Left kidney (tissue), 2 donors: ENCODE data around the gene TFEB. TPM values are rescaled to one million over a fixed set of nuclear protein-coding genes. Genes with fewer than 3 reads are reported as not detected.

Experiments used
- DNase-seq: peaks from one replicate; pipeline ENCODE4 v3.0.0-alpha.2; 2013
- polyA plus RNA-seq: library from polyadenylated mRNA; unstranded; fragments of 120-200 nt; gene quantifications from one replicate; pipeline ENCODE4 v1.2.1, GENCODE V29; 2013; ENCODE audit not compliant: insufficient read length

TFEB gene
- polyA plus RNA-seq, 1 donor, result 7.6 TPM

DNA sequence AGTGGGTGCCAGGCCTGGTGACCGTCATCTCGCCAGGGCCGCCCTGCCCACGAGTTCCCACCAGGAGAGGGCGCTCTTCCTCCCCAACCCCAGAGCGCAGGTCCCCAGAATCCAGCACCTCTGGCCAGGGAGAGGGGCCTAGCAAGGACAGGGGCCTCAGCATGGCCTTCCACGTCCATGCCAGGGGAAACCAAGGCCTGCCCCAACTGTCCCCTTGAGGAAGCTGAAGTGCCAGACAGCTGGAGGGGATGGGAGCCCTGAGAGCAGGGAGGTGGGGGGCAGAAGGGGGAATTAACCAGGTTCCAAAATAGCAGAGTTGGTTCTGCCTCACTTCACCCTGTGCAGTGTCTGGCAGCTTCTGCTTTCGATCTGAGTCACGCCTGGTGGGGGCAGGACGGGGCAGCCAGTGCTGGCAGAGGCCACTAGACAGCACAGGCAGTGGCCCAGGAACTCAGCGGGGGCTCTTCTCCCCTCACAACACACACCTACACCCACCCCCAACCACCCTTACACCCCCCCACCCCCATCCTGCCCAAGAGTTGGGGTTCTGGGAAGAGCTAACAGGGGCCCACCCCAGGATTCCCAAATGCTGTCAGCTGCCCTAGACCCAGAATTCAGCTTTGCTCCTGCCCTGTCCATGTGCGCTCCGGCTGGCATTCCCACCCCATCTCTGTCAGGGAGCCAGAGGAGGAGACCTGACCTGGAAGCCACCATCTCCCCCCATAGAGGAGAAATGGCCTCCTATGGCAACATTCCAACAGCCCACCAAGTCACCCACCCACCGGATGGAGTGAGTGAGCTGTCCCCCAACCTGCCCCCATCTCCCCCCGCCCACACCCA is 29.2 kb downstream of the TFEB start:
- DNase-seq, result no peak

- DNase-seq, result no peak
Observed at GRCh38 chr6:41705311-41705995, 30.0 kb downstream of the TFEB start.

DNA sequence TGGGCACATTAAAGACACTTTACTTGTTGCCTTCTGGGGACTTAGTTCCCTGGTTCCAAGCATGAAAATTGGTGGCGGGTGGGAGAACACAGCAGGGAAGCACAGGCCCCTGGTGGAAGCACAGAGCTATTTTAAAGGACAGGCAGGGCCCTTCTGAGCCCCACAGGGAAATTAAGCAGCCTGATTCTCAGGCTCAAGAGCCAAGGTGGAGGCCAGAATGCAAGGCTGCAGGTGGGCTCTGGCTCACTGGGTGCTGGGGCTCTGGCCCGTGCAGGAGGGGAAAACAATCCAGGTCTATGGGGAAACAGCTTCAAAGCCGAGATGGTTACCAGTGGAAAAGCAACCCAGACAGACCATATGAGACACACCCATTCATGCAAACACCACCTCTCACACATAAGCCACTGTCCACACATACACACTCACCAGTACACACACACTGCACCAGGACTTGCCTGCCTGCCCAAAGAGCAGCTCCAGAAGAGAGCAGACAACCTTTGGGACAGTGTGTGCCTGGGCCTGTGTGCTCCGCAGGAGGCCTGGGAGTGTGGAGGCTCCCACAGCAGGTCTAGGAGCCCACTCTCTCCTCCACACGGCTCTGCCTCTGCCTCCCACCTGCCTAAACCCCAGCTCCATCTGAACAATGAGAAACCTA is 30.6 kb downstream of the TFEB start:
- DNase-seq, result no peak

- DNase-seq, result no peak
Observed at GRCh38 chr6:41704028-41704427, 31.4 kb downstream of the TFEB start.

DNA sequence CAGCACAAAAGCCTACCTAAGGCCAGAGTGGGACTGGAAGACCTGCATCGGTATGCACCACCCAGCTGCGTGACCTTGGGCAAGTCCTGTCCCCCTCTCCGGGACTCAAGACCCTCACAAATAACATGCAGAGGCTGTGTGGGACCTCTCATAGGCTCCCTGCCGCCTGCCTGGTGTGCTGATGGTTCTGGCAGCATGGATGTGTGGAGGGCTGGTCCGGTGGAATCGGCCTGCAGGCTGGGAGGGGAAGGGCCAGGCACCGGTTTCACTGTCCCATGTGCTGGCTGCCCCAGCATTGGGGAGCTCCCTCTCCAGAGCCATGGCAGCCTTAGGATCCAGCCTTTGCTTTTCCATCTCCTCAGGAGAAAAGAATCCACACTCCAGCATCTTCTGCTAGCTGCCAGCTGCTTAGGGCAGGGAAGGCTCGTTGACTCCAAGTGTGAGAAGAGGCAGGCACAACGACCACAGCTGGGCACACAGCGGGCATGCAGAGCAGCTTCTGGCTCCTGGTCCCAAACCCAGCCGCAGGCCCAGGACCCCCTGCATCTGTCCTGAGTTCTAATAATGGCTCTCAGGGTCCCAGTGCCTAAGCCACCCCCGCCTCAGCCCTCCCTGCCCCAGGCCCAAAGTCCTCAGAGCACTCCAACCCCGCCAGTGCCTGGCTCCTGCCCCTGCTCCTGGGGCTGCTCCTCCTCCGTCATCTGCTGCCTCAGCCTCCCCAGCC is 32.5 kb downstream of the TFEB start:
- no peak for DNase-seq

GRCh38 chr6:41702089-41702745 is 33.2 kb downstream of the TFEB start:
- DNase-seq, result no peak

- DNase-seq, result no peak
Observed at GRCh38 chr6:41700463-41701347, 34.7 kb downstream of the TFEB start.

DNA sequence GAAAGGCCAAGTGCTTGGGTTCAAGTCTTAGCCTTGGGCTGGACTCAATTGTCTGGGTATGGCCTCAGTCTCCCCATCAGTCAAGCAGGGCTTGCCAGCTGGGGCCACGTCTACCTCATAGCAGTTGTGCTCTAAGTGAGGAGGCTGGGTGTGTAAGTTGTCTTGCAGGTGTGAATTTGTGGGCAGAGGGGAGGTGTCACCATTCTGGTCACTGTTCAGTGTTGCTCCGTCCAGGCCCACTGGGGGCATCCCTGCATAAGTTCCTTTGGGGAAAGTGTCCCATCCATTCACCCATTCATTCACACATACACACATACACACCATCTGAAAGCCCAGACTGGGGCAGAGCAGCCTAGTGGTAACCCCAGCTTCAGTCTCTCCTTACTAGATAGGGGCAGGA is 36.3 kb downstream of the TFEB start:
- no peak for DNase-seq

GRCh38 chr6:41697861-41698781 is 37.3 kb downstream of the TFEB start:
- no peak for DNase-seq

DNA sequence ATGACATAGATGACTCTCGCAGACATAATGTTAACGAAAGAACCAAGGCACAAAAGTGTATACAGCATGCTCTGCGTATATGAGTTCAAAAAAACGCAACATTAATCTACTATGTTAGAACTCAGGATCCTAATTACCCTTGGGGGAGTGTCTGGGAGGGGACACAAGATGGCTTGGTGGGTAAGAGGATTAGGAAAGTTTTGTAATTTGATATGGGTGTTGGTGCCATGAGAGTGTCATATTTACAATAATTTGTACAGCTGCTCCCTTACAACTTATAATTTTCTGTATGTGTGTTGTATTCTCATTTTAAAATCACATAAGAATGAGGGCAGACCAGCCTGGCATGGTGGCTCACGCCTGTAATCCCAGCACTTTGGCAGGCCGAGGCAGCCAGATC is 38.6 kb downstream of the TFEB start:
- no peak for DNase-seq

DNA sequence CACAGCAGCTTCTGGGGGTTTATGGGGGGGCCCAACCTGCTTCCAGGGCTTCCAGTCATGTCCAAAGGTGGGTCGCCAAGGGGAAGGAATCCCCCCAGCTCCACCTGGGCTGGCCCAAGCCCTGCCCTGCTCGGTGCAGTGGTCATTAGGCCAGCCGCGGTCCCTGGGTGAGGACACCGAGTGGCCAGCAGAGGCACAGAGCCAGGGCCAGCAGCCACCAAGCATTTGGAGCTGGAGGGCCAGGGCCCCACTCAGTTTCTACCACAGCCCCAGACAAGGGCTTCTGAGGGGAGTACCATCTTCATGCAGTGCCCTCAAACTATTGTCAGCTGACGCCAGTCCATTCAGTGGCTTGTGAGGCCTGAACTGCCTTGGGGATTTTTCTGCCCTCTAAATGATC is 39.6 kb downstream of the TFEB start:
- no peak for DNase-seq

DNA sequence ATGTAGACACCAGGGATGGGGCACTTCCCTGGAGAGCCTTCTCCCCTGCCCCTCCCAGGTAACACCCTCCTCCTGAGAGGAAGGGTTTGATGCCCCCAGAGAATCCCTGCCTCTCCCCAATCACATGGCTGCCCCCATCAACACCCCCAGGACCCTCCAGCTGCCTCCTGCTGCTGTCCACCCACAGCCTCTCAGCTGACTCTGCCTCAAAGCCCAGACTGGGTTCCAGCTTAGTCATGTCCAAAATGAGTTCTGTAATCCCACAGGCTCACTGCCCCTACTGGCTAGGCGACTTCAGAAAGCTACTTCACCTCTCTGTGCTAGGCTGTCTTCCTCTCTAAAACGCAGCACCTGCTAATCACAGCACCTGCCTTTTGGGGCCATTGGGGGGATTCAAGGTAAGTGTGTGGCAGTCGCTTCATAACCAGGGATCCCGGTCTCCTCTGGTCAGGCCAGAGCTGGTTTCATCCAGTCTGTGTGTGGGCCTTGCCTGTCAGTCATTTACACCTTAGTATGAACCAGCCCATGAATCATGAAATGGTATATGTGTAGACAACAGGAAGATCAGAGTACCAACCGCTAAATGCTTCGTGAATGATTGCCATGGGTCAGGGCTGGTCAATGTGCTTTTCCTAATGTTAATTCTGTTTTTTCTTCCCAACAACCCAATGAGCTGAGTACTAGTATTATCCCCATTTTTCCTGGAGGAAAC is 40.4 kb downstream of the TFEB start:
- DNase-seq, result no peak

DNA sequence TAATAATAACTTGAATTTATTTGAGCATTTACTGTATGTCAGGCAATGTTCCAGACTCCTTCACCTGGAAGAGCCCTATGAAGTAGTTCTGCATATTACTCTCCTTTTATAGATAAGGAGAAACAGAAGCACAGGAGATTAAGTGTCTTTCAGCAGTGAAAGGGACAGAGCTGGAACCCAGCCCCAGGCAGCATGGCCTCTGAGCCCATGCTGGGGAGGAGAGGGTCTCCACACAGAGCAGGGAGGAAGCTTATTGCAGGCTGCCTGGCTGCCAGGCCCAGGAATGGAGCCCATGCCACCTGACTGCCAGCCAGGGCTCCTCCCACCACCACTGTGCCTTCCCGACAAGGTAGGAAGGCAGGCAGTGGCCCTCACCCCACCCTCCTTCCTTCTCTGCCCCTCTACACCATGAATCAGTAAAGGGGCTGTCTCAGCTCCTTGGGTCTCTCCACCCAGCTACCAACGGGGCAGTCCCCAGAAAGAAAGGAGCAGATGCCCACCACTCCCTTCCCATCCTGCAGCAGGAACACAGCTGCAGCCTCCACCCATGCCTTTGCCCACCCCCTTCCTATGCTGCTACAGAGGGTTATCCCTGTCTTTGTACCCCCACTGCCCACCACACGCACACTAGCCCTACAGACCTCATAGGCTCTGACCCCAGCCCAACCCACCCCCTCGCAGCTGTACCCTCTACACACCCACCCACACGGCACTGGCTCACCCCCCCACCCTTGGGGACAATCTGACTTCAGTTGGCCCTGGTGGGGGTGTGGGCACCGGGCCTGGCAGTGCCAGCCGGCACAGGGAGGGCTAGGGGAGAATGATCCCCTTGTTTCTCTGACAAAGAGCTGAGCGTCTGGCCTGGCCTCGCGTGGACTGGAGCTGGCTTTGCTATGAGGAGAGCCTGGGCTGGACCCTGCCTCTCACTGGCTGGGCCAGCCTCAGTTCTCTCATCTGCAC is 41.8 kb downstream of the TFEB start:
- DNase-seq, result no peak

GRCh38 chr6:41692730-41693129 is 42.7 kb downstream of the TFEB start:
- no peak for DNase-seq

DNA sequence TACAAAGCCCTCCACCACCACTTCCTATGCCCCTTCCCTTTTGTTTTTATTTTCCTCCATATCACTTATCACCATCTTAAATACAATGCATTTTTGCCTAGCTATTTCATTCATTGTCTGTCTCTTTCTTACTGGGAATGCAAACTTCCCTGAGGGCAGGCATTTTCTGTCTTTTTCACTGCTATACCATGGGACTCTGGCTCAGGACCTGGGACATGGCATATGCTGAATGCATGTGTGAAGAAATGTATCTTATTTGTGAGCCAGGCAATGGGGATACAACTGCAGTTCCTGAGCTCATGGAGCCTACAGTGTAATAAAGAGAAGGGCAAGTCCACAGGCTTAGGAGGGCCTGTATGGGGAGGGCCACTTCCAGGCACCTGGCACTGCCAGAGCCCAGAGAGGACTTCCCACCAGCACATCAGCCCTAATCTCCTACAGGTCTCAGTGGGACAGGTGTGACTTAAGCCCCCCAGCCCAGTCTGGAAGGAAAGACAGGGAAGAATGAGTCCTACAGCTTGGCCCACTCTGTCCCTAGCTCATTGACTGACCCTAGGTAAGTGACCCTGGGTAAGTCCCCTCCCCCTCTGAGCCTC is 43.2 kb downstream of the TFEB start:
- DNase-seq, result no peak

- no peak for DNase-seq
Observed at GRCh38 chr6:41691426-41692079, 43.9 kb downstream of the TFEB start.
